ENCODE data around the gene P2RY8.
"Not testable (repeated sequence)": the region's sequence is repeated elsewhere in the genome, so short reads cannot be mapped to it uniquely, and the experiment has no call there.

Gene P2RY8, protein sequence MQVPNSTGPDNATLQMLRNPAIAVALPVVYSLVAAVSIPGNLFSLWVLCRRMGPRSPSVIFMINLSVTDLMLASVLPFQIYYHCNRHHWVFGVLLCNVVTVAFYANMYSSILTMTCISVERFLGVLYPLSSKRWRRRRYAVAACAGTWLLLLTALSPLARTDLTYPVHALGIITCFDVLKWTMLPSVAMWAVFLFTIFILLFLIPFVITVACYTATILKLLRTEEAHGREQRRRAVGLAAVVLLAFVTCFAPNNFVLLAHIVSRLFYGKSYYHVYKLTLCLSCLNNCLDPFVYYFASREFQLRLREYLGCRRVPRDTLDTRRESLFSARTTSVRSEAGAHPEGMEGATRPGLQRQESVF

DNA sequence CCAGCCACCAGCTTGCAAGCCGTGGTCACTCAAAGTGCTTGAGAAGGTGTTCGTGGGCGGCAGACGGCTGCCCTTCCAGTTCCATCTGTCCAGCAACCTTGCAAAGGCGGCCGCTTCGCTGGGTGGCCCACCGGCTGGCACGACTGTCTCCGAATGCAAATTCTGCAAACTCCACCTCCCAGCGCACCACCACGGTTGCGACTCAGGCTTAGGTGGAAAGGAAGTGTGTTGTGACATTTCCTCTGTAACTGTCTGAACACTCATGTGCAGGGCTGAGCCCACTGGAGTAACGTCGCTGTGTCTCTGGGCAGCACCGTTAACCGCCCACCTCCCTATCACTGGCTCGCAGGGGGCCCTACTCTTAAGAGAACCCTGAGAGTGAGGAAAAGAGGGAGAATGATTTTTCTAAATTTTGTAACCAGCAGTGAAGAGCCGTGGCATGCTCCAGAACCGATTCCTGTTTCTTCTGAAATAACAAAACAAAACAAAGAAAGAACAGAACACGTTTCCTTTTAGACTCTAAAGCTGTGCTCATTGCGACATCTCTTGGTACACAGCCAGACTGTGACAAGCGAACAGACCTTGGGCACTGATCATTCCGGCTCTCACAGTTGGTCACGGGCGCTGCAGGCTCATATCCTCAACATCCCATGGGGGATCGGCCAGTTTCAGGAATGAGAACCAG, at the start of gene P2RY8:
P2RY8 (minus strand) TSS at position 155 of the 685 bp plus-strand sequence. CDS start 70,627 bp downstream, outside the sequence.
- peak; percentile 74 for DNase-seq

DNA sequence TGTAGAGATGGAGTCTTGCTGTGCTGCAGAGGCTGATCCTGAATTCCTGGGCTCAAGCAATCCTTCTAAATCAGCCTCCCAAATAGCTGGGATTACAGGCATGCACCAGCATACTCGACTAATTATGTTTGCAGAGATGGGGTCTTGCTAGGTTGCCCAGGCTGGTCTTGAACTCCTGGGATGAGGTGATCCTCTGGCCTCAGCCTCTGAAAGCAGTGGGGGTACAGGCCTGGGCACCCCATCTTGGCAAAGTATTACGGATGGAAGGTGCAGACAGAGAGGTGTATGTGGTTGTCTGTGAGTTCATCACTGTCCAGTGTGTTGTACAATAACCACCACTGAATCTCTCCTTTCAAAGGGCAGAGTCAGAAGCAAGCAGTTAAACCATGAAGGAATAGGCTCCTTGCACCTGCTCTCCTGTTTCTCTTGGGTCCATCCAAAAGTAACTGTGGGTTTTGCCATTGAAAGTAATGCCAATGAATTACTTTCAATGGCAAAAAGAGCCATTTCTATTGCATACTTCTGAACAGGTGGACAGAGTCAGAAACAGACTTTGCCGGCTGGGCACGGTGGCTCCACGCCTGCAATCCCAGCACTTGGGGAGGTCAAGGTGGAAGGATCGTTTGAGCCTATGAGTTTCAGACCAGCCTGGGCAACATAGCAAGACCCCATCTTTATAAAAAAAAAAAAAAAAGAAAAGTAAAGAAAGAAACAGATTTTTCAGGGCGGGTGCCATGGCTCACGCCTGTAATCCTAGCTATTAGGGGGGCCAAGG, 47.4 kb upstream of the P2RY8 start:
- no peak for DNase-seq

DNA sequence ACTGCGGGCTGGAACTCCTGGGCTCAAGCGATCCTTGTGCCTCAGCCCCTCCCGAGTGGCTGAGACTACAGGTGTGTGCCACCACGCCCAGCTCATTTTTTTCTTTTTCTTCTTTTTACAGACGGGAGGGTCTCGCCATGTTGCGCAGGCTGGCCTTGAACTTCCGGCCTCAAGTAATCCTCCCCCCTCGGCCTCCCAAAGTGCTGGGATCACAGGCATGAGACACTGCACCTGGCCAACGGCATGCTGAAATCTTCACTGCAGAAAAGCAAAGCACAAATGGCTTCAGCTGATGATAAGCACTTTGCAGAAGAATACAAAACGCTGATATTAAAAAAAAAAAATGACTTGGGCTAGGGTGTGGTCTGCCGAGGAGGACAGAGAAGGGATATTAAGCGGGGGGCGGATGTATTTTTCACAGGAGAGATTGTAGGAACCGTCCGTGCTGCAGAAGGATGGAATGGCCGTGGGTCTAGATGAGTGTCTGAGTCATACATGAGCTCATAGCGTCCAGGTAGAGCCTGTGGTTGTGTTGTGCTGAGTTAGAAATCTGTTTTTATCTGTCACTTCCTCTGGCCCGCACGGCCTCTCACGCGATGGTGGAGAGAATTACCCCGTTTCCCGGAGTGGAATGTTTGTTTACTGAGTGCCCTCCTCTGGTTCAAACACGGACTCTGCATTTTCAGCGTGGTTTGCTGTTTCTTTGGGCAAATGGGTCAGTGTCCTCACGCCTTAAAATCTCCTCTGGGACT, 45.9 kb upstream of the P2RY8 start:
- DNase-seq: peak; percentile 56

DNA sequence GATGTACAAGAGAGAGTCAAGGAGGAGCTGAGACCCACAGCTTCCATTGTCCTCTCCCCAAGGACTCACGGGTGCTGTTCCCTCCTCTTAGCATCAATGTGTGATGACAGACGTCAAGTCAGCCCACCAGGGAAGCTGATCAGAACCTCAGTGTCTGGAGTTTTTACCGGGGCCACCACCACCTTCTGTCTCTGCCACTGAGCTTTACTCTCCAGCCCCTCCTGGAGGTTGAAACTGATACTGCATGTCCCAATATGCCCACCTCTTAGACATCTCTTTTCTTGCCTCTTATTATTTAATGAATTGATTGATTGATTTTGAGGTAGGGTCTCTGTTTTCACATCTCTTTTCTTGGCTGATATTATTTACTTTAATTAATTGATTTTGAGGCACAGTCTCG, 44.1 kb upstream of the P2RY8 start:
- DNase-seq: peak; percentile 59

DNA sequence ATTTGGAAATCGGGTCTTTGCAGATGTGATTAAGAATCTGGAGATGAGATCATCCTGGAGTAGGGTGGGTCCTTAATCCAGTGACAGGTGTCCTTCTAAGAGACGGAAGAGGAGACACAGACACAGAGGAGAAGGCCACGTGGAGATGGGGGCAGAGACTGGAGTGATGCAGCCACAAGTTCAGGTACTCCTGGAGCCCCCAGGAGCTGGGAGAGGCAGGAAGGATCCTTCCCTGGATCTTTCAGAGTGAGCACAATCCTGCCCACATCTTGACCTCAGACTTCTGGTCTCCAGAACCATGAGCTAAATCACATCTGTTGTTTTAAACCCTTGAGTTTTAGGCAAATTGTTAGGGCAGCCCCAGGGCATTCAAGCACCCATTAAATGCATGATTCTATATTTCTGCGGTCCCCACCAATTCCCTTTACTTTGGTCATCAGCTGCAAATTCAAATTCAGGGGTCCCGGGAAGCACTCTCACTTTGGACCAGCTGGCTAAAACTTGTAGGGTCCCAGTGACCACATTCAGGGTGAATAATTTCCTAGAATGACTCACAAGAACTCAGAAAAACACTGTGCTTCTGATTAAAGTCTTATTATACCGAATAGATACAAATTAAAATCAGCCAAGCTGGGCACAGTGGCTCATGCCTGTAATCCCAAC, 41.7 kb upstream of the P2RY8 start:
- no peak for DNase-seq

DNA sequence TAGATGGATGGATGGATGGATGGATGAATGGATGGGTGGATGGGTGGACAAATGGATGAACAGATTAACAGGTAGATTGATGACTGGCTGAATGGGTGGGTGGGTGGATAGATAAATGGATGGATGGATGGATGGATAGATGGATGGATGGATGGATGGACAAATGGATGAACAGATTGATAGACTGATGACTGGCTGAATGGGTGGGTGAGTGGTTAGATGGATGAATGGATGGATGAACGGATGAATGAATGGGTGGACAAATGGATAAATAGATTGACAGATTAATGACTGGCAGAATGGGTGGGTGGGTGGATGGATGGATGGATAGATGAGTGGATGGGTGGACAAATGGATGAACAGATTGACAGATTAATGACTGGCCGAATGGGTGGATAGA, 40.9 kb upstream of the P2RY8 start:
- no peak for DNase-seq

DNA sequence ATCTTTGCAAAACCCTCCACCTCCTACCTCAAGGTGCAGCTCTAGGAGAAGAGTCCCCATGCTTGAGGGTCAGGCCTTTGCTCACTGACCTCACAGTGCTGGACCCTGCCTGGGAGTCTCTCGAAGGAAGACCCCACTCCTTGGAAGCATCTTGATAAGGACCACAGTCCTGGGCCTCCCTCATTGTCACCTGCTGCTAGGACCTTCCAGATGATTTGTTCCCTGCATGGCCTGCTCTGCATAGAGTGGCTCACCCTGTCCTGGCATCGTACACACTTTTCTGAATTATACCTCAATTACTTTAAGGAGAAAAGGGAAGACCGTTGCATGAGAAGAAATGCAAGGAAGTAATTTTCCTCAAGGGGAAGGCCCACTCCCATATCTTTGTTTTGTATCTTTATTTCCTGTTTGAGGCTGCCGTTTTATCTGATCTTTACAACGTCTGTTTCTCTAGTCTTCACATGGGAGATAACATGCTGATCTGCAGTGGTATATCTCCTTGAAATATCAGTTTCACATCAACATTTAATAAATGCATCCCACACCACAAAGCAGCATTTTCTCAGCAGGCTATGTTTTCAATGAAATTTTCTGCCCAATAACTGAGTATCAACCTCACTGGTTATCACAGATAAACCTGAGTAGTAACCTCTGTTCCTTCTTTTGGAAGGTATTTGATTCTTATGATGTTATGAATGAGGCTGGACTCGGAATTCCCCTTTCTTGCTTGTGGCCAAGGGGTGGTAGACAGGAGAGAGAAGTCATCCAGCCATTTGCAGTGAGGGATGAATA, 39.4 kb upstream of the P2RY8 start:
- no peak for DNase-seq

DNA sequence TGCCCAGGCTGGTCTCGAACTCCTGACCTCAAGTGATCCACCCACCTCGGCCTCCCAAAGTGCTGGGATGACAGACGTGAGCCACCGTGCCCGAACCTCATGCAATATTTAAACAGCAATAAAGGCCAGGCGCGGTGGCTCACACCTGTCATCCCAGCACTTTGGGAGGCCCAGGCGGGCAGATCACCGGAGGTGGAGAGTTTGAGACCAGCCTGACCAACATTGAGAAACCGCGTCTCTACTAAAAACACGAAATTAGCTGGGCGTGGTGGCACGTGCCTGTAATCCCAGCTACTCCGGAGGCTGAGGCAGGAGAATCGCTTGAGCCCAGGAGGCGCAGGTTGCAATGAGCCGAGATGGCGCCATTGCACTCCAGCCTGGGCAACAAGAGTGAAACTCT, 37.2 kb upstream of the P2RY8 start:
- DNase-seq: not testable (repeated sequence)

DNA sequence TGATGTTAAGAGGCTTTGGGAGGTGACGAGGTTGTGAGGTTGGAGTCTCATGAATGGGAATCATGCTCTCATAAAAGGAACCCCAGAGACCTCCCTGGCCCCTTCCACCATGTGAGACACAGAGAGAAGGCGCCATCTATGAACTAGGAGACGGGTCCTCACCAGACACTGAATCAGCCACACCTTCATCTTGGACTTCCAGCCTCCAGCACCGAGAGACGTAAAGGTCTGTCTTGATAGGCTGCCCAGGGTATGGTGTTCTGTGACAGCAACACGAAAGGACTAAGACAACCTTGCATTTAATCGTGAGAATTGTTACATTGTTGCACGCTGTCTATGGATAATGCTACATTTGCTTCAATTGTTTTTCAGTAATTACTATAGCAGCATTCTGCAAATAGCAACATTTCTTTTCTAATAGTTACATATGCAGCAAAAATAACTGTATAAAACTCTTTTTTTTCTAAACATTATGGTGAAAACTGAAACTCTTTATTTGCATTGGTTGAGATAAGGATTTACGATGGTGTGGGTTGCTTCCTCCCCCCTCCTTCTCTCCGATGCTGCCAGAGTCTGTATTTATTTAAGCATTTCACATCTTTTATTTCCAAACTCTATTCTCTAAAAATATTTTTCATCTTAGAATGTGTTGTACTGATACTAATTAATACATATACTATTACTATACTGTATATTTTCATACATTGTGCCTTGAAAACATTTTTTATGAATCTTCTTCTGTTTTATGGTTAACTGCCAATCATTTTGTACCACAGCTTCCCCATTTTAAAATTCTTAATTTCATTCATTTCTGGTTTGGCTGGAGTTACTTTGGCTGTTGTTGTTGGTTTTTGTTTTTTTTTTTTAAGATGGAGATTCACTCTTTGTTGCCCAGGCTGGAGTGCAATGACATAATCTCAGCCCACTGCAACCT, 28.0 kb upstream of the P2RY8 start:
- no peak for DNase-seq

DNA sequence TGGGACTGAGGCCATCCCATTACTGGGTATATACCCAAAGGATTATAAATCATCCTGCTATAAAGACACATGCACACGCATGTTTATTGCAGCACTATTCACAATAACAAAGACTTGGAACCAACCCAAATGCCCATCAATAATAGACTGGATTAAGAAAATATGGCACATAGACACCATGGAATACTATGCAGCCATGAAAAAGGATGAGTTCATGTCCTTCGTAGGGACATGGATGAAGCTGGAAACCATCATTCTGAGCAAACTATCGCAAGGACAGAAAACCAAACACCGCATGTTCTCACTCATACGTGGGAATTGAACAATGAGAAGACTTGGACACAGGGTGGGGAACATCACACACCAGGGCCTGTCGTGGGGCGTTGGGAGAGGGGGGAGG, 27.1 kb upstream of the P2RY8 start:
- not testable (repeated sequence) for DNase-seq

DNA sequence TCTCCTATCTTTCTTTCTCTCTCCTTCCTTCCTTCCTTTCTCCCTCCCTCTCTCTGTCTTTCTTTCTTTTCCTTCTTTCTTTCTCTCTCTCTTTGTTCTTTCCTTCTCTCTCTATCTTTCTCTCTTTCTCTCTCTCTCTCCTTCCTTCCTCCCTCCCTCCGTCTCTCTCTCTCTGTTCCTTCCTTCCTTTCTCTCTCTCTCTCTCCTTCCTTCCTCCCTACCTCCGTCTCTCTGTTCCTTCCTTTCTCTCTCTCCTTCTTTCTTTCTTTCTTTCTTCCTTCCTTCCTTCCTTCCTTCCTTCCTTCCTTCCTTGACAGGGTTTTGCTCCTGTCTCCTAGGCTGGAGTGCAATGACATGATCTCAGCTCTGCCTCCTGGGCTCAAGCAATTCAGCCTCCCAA, 24.2 kb upstream of the P2RY8 start:
- DNase-seq: no peak

DNA sequence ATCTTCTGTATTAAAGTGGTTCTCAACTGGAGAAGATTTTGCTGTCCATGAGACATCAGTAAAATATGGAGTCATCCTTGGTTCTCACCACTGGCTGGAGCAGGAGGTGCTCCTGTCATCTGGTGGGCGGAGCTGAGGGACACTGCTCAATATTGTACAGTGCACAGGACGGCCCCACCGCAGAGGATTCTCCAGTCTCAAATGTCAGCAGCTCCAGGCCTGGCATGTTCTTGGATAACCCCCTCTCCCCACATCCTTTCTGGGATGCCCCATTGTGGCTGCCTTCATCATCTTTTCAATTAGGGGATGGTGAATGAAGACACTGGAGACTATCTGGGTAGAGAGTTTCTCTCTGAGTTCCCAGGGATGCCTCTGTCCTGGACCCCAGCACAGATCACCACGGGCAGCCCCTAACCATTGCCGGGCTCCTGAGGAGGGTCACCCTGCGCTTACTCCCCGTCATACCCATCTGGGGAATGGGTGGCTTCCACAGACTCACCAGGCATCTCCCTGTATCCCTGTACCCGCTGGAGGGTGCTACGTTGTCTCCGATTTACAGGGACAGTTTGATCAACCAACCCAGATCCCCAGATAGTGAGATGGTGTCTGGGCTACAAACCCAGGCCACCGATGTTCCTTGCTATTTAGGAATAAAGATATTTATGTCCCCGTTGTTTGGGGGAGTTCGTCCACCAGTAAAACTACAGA, 21.9 kb upstream of the P2RY8 start:
- no peak for DNase-seq

DNA sequence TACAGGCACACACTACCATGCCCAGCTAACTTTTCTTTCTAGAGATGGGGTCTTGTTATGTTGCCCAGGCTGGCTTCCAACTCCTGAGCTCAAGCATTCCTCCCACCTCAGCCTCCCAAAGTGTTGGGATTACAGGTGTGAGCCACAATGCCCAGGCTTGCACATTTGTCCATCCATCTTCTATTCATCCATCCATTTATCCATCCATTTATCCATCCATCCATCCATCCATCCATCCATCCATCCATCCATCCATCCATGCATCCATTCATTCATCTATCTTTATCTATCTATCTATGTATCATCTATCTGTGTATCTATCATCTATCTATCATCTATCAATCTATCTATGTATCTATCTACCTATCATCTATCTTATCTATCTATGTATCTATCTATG, 20.5 kb upstream of the P2RY8 start:
- not testable (repeated sequence) for DNase-seq

DNA sequence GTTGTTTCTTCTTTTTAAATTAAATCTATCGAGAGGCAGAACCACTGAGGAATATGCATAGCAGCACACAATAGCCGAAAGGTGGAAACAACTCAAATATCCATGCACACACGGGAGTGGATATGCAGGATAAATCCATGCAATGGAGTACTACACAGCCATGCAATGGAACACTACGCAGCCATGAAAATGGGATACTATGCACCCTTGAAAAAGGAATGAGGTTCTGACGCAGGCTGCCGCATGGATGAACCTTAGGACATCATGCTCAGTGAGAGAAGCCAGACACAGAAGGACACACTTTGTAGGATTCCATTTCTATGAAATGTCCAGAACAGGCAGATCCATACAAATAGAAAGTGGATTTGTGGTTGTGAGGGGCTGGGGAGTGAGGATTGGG, 18.4 kb upstream of the P2RY8 start:
- no peak for DNase-seq

DNA sequence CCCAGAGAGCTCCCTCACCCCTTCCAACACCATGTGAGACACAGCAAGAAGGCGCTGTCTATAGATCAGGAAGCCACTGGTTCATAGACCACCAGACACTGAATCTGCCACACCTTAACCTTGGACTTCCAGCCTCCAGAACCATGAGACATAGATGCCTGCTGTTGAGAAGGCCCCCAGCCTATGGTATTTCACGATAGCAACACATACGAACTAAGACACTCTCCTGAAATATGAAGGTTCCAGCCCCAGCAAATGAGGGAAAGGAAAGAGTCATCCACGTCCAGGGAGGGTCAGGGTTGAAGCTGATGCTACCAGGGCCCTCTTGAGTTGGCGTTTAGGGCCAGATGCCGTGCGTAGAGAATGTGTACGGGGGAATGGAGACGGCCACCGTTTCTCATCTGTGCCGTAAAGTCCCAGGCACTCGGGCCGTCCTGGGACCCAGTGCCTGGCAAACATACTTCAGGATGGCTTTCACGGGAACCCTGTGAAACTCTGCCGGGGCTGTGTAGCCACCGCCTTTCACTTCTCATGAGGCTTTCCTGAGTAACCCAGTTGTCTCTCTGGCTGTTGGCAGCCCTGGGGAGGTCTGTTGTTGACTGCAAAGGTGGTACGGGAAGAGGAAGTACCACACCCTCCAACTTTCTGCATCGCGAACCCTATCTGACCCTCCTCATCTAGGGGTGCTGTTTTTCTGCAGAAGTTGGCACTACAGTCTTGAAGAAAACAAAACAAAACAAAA, 17.7 kb upstream of the P2RY8 start:
- DNase-seq: peak; percentile 14

DNA sequence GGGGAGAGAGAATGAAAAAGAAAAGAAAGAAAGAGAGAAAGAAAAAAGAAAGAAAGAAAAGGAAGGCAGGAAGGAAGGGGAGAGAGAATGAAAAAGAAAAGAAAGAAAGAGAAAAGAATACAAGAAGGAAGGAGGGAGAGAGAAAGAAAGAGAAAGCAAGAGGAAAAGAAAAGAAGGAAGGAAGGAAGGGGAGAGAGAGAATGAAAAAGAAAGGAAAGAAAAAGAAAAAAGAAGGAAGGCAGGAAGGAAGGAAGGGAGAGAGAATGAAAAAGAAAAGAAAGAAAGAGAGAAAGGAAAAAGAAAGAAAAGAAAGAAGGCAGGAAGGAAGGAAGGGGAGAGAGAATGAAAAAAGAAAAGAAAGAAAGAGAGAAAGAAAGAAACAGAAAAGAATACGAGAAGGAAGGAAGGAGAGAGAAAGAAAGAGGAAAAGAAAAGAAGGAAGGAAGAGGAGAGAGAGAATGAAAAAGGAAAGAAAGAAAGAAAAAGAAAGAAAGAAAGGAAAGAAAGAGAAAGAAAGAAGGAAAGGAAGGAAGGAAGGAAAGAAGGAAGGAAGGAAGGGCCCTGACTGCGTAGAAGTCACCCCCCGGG, 15.1 kb upstream of the P2RY8 start:
- no peak for DNase-seq

DNA sequence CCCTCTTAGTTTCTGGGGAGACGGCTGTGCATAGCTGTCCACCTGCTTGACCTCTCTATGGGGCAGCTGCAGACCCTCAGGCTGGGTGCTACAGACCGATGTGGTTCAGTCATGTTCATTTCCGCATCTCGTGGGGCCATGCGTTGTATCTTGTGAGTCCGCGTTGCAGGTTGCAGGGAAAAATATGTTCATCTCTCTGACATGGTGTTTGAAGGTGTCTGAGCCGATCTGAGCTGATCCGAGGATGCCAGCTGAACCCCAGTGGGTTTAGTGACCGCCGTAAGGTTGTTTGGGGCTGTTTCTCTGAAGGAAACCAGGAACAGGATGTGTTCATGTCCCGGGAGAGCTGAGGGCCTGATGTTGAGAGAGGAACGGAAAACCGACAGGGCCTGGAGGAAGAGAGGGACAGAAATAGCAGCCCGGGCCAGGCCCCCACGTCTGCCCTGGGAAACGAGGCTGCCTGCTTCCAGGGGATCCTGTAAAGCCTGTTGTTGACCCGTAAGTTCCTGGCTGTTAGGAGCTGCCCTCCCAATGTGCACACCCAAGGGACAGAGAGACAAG, 9.8 kb upstream of the P2RY8 start:
- no peak for DNase-seq

DNA sequence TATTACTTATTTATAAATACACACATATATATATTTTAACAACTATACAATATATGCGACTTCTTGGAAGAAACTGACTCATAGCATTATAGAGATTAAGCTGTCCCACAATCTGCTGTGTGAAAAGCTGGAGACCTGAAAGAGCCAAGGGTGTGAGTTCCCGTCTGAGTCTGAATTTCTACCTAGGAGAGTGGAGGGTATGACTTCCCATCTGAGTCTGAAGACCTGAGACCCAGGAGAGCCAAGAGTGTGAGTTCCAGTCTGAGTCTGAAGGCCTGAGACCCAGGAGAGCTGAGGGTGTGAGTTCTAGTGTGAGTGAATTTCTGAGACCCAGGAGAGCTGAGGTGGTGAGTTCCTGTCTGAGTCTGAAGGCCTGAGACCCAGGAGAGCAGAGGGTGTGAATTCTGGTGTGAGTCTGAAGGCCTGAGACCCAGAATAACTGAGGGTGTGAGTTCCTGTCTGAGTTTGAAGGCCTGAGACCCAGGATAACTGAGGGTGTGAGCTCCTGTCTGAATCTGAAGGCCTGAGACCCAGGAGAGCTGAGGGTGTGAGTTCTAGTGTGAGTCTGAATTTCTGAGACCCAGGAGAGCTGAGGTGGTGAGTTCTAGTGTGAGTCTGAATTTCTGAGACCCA, 8.9 kb upstream of the P2RY8 start:
- no peak for DNase-seq

Measured in stimulated activated CD4-positive, alpha-beta T cell treated with anti-CD3 and anti-CD28 coated beads, Interleukin-4, amount 100 ng/mL, for 1 hour (primary cell).